Neural progenitor cell (in vitro differentiated cells): ENCODE data around the gene TTC8. TPM values are rescaled to one million over a fixed set of nuclear protein-coding genes. Genes with fewer than 3 reads are reported as not detected.

Experiments
- DNase-seq: peaks from one replicate; pipeline ENCODE4 v3.0.0-alpha.2; 2016; ENCODE audit warnings: low spot score
- H2AFZ ChIP-seq: fragments of 200-600 bp; sonication (generic); replicated peaks from 2 replicates; pipeline ENCODE4 v1.6.1; 2016; ENCODE audit warnings: antibody characterized with exemption
- H3F3A ChIP-seq: fragments of 200-600 bp; sonication (generic); 2 replicates; pipeline ENCODE4 v1.6.1; 2016; ENCODE audit warnings: antibody characterized with exemption, low read depth
- H3K27ac ChIP-seq: fragments of 200-600 bp; sonication (generic); 2 replicates; pipeline ENCODE4 v1.5.1; 2016; ENCODE audit warnings: mild to moderate bottlenecking
- H3K27me3 ChIP-seq: fragments of 200-600 bp; sonication (generic); 2 replicates; pipeline ENCODE4 v1.6.1; 2016; ENCODE audit warnings: mild to moderate bottlenecking, moderate library complexity
- H3K36me3 ChIP-seq: fragments of 200-600 bp; sonication (generic); 2 replicates; pipeline ENCODE4 v1.5.1; 2016
- H3K4me1 ChIP-seq: fragments of 200-600 bp; sonication (generic); 2 replicates; pipeline ENCODE4 v1.6.1; 2016; ENCODE audit warnings: mixed run types
- H3K4me2 ChIP-seq: fragments of 200-600 bp; sonication (generic); 2 replicates; pipeline ENCODE4 v1.6.1; 2016
- H3K4me3 ChIP-seq: fragments of 200-600 bp; sonication (generic); 2 replicates; pipeline ENCODE4 v1.5.1; 2016
- H3K79me2 ChIP-seq: fragments of 200-600 bp; sonication (generic); 2 replicates; pipeline ENCODE4 v1.6.1; 2016; ENCODE audit warnings: low read depth
- H3K9ac ChIP-seq: fragments of 200-600 bp; sonication (generic); 2 replicates; pipeline ENCODE4 v1.6.1; 2016
- H3K9me3 ChIP-seq: fragments of 200-600 bp; sonication (generic); 2 replicates; pipeline ENCODE4 v1.5.1; 2016; ENCODE audit warnings: low read depth
- H4K20me1 ChIP-seq: fragments of 200-600 bp; sonication (generic); 2 replicates; pipeline ENCODE4 v1.6.1; 2016; ENCODE audit warnings: low read depth
- H3K27ac Mint-ChIP-seq: 3 replicates; pipeline ENCODE4 v1.8.0; 2021; ENCODE audit warnings: mixed read lengths
- H3K27me3 Mint-ChIP-seq: 2 replicates; pipeline ENCODE4 v1.8.0; 2022; ENCODE audit warnings: low read depth, mild to moderate bottlenecking, inconsistent platforms, moderate library complexity, mixed read lengths; ENCODE audit not compliant: insufficient read depth
- H3K36me3 Mint-ChIP-seq: 3 replicates; pipeline ENCODE4 v1.8.0; 2021; ENCODE audit warnings: mixed read lengths
- H3K4me1 Mint-ChIP-seq: 3 replicates; pipeline ENCODE4 v1.8.0; 2021; ENCODE audit warnings: mixed read lengths
- H3K4me3 Mint-ChIP-seq: 3 replicates; pipeline ENCODE4 v1.8.0; 2021; ENCODE audit warnings: mild to moderate bottlenecking, moderate library complexity, mixed read lengths
- H3K9me3 Mint-ChIP-seq: 3 replicates; pipeline ENCODE4 v1.8.0; 2020; ENCODE audit warnings: mixed read lengths
- CTCF ChIP-seq: fragments of 200-600 bp; sonication (generic); IDR thresholded peaks from 2 replicates; pipeline ENCODE4 v1.5.1; 2017; ENCODE audit warnings: antibody characterized with exemption, mild to moderate bottlenecking
- EZH2 ChIP-seq: fragments of 200-600 bp; sonication (generic); IDR thresholded peaks from 2 replicates; pipeline ENCODE4 v1.6.1; 2017; ENCODE audit warnings: antibody characterized with exemption, mild to moderate bottlenecking, moderate library complexity
- EZH2phosphoT487 ChIP-seq: fragments of 200-600 bp; sonication (generic); IDR thresholded peaks from 2 replicates; pipeline ENCODE4 v1.6.1; 2017; ENCODE audit warnings: antibody characterized with exemption
- total RNA-seq: library from RNA; depleted of rRNA; stranded (reverse); fragments of >200 nt; gene quantifications from 2 replicates; pipeline ENCODE4 v1.2.3, GENCODE V29; 2015; ENCODE audit warnings: low replicate concordance

TTC8 gene
- total RNA-seq, 1 donor from 2014 or later, result 35.0 TPM

- Histone ChIP-seq H3K79me2 (no peaks in the 10 kb centered on the region), H3K4me3 (no peak overlapping the region), H3K9me3 (no peaks in the 10 kb centered on the region), H3F3A (no peaks in the 10 kb centered on the region), H4K20me1 (no peaks in the 10 kb centered on the region), H3K27me3 (no peaks in the 10 kb centered on the region), H3K4me1 (no peaks in the 10 kb centered on the region), H2AFZ (no peak overlapping the region), H3K9ac (no peak overlapping the region), H3K4me2 (no peak overlapping the region), H3K27ac (no peak overlapping the region), H3K36me3 (peaks cover 6% of the 10 kb centered on the region)
- TF ChIP-seq CTCF (peak; percentile 38), EZH2 (no peak), EZH2phosphoT487 (no peak)
- no peak for DNase-seq
- no peaks in the 10 kb centered on the region for H3K27me3 Mint-ChIP-seq
- peaks cover 19% of the 10 kb centered on the region for H3K36me3 Mint-ChIP-seq
- no peak overlapping the region for H3K4me3 Mint-ChIP-seq
- H3K27ac Mint-ChIP-seq, result no peak overlapping the region
- H3K9me3 Mint-ChIP-seq, result no peaks in the 10 kb centered on the region
- H3K4me1 Mint-ChIP-seq, result peaks cover 4% of the 10 kb centered on the region
These were observed 44.2 kb downstream of the TTC8 start for GRCh38 chr14:88868558-88869159.

- Histone ChIP-seq H3K79me2 (no peaks in the 10 kb centered on the region), H3K36me3 (peaks cover 11% of the 10 kb centered on the region), H3K4me2 (no peak overlapping the region), H3K4me3 (no peak overlapping the region), H4K20me1 (no peaks in the 10 kb centered on the region), H3K9ac (no peak overlapping the region), H3K27me3 (no peaks in the 10 kb centered on the region), H2AFZ (no peak overlapping the region), H3K27ac (no peak overlapping the region), H3K4me1 (no peaks in the 10 kb centered on the region), H3K9me3 (no peaks in the 10 kb centered on the region), H3F3A (no peaks in the 10 kb centered on the region)
- DNase-seq, result no peak
- no peaks in the 10 kb centered on the region for H3K27me3 Mint-ChIP-seq
- H3K36me3 Mint-ChIP-seq, result peaks cover 19% of the 10 kb centered on the region
- no peaks in the 10 kb centered on the region for H3K4me1 Mint-ChIP-seq
- no peaks in the 10 kb centered on the region for H3K9me3 Mint-ChIP-seq
- H3K4me3 Mint-ChIP-seq, result no peak overlapping the region
- H3K27ac Mint-ChIP-seq, result no peak overlapping the region
- TF ChIP-seq EZH2, result no peak
- no peak for TF ChIP-seq EZH2phosphoT487
- TF ChIP-seq CTCF, result no peak
These were observed 46.3 kb downstream of the TTC8 start for GRCh38 chr14:88870777-88871176.

- H3K9me3 Mint-ChIP-seq, result no peaks in the 10 kb centered on the region
- no peaks in the 10 kb centered on the region for H3K27me3 ChIP-seq
- no peak overlapping the region for H3K27ac ChIP-seq
- H3F3A ChIP-seq, result no peaks in the 10 kb centered on the region
- no peak overlapping the region for H3K4me3 Mint-ChIP-seq
- H3K36me3 ChIP-seq, result peaks cover 11% of the 10 kb centered on the region
- H3K9ac ChIP-seq, result no peak overlapping the region
- no peak for TF ChIP-seq EZH2phosphoT487
- TF ChIP-seq EZH2, result no peak
- no peak for TF ChIP-seq CTCF
- H3K79me2 ChIP-seq, result no peaks in the 10 kb centered on the region
- no peak overlapping the region for H3K4me3 ChIP-seq
- H3K27me3 Mint-ChIP-seq, result no peaks in the 10 kb centered on the region
- H4K20me1 ChIP-seq, result no peaks in the 10 kb centered on the region
- no peak overlapping the region for H3K27ac Mint-ChIP-seq
- H3K36me3 Mint-ChIP-seq, result peaks cover 17% of the 10 kb centered on the region
- no peaks in the 10 kb centered on the region for H3K4me1 ChIP-seq
- H3K4me2 ChIP-seq, result no peak overlapping the region
- no peaks in the 10 kb centered on the region for H3K9me3 ChIP-seq
- H2AFZ ChIP-seq, result no peak overlapping the region
- no peak for DNase-seq
- no peaks in the 10 kb centered on the region for H3K4me1 Mint-ChIP-seq
These were observed 47.0 kb downstream of the TTC8 start for GRCh38 chr14:88871429-88871828.
